ENCODE results near the gene CADM1. TPM values are rescaled to one million over a fixed set of nuclear protein-coding genes. Genes with fewer than 3 reads are reported as not detected.

CADM1 gene
- total RNA-seq, 1 donor from 2014 or later, result 150 TPM

GRCh38 chr11:115390441-115390840 is 113.8 kb downstream of the CADM1 start:
- H3K27me3 Mint-ChIP-seq, result no peaks in the 10 kb centered on the region
- H3K9me3 Mint-ChIP-seq, result no peaks in the 10 kb centered on the region
- TF ChIP-seq CTCF (conservative IDR thresholded peaks at IDR 0.05), result no peak
- no peak overlapping the region for H3K4me3 Mint-ChIP-seq
- no peaks in the 10 kb centered on the region for H3K36me3 Mint-ChIP-seq
- no peak for DNase-seq (ENCODE audit: extremely low spot score, unreplicated experiment)
- H3K27ac Mint-ChIP-seq, result no peak overlapping the region
- peaks cover 42% of the 10 kb centered on the region for H3K4me1 Mint-ChIP-seq (ENCODE audit: unreplicated experiment)

- no peaks in the 10 kb centered on the region for H3K27me3 Mint-ChIP-seq
- no peak overlapping the region for H3K4me3 Mint-ChIP-seq
- H3K9me3 Mint-ChIP-seq, result no peaks in the 10 kb centered on the region
- H3K27ac Mint-ChIP-seq, result no peak overlapping the region
- peaks cover 41% of the 10 kb centered on the region for H3K4me1 Mint-ChIP-seq (ENCODE audit: unreplicated experiment)
- TF ChIP-seq CTCF (conservative IDR thresholded peaks at IDR 0.05), result no peak
- no peaks in the 10 kb centered on the region for H3K36me3 Mint-ChIP-seq
- no peak for DNase-seq (ENCODE audit: extremely low spot score, unreplicated experiment)
Observed at GRCh38 chr11:115389790-115390189, 114.4 kb downstream of the CADM1 start.

- H3K9me3 Mint-ChIP-seq, result no peaks in the 10 kb centered on the region
- no peak for DNase-seq (ENCODE audit: extremely low spot score, unreplicated experiment)
Observed at GRCh38 chr11:115385226-115385625, 119.0 kb downstream of the CADM1 start.

GRCh38 chr11:115384236-115384635 is 120.0 kb downstream of the CADM1 start:
- no peak overlapping the region for H3K4me3 Mint-ChIP-seq
- no peak for DNase-seq (ENCODE audit: extremely low spot score, unreplicated experiment)
- H3K27ac Mint-ChIP-seq, result no peak overlapping the region
- no peaks in the 10 kb centered on the region for H3K9me3 Mint-ChIP-seq
- H3K4me1 Mint-ChIP-seq (ENCODE audit: unreplicated experiment), result peaks cover 13% of the 10 kb centered on the region
- no peak for TF ChIP-seq CTCF (conservative IDR thresholded peaks at IDR 0.05)
- H3K36me3 Mint-ChIP-seq, result no peaks in the 10 kb centered on the region
- no peaks in the 10 kb centered on the region for H3K27me3 Mint-ChIP-seq

More at GRCh38 chr11:115385226-115385625, 119.0 kb downstream of the CADM1 start:
- no peak for TF ChIP-seq CTCF (conservative IDR thresholded peaks at IDR 0.05)
- no peak overlapping the region for H3K4me3 Mint-ChIP-seq
- H3K36me3 Mint-ChIP-seq, result no peaks in the 10 kb centered on the region
- H3K27ac Mint-ChIP-seq, result no peak overlapping the region
- no peaks in the 10 kb centered on the region for H3K27me3 Mint-ChIP-seq
- peaks cover 10% of the 10 kb centered on the region for H3K4me1 Mint-ChIP-seq (ENCODE audit: unreplicated experiment)

- DNase-seq (ENCODE audit: extremely low spot score, unreplicated experiment), result no peak
- Mint-ChIP-seq H3K4me1 (ENCODE audit: unreplicated experiment) (peaks cover 13% of the 10 kb centered on the region), H3K27me3 (no peaks in the 10 kb centered on the region), H3K4me3 (no peak overlapping the region), H3K36me3 (no peaks in the 10 kb centered on the region), H3K27ac (no peak overlapping the region), H3K9me3 (no peaks in the 10 kb centered on the region)
- no peak for TF ChIP-seq CTCF (conservative IDR thresholded peaks at IDR 0.05)
Observed at GRCh38 chr11:115383431-115383830, 120.8 kb downstream of the CADM1 start.

GRCh38 chr11:115379528-115379927 is 124.7 kb downstream of the CADM1 start:
- H3K4me1 Mint-ChIP-seq (ENCODE audit: unreplicated experiment), result peaks cover 19% of the 10 kb centered on the region
- no peak for TF ChIP-seq CTCF (conservative IDR thresholded peaks at IDR 0.05)

More at GRCh38 chr11:115379528-115379927, 124.7 kb downstream of the CADM1 start:
- no peak overlapping the region for H3K4me3 Mint-ChIP-seq
- H3K27me3 Mint-ChIP-seq, result no peaks in the 10 kb centered on the region
- H3K9me3 Mint-ChIP-seq, result no peaks in the 10 kb centered on the region
- H3K36me3 Mint-ChIP-seq, result no peaks in the 10 kb centered on the region
- no peak for DNase-seq (ENCODE audit: extremely low spot score, unreplicated experiment)
- no peak overlapping the region for H3K27ac Mint-ChIP-seq
